K562 (cell line): ENCODE data around the gene HIGD1C. TPM values are rescaled to one million over a fixed set of nuclear protein-coding genes. Genes with fewer than 3 reads are reported as not detected.

Experiments
- ATF3 ChIP-seq, 2 experiments: fragments of 450-650 bp in 1 of 2; sonication (generic) in 1 of 2; formaldehyde crosslinking in 1 of 2; IDR thresholded peaks in 1 of 2; conservative IDR thresholded peaks in 1 of 2; 2 replicates each; pipeline versions ENCODE4 v1.6.1 to v1.8.1; 2016 to 2023; ENCODE audit warnings: mild to moderate bottlenecking in 2 of 2, moderate library complexity in 2 of 2, inconsistent platforms in 1 of 2, missing genetic modification reagents in 1 of 2
- CBX1 ChIP-seq: sonication (generic); IDR thresholded peaks from 2 replicates; pipeline ENCODE4 v1.6.1; 2016; ENCODE audit warnings: antibody characterized with exemption, low read depth, mild to moderate bottlenecking
- CEBPB ChIP-seq: fragments of 450-650 bp; IDR thresholded peaks from 2 replicates; pipeline ENCODE4 v1.6.1; 2016; ENCODE audit warnings: missing genetic modification characterization, missing compliant biosample characterization
- CEBPG ChIP-seq, 3 experiments: fragments of 200-800 bp in 1 of 3; sonication (Bioruptor generic) in 1 of 3; sonication (generic) in 1 of 3; formaldehyde crosslinking in 1 of 3; IDR thresholded peaks in 2 of 3; conservative IDR thresholded peaks in 1 of 3; 2 replicates each; pipeline versions ENCODE4 v1.6.1 to v1.8.0; 2016 to 2022; ENCODE audit warnings: missing compliant biosample characterization in 2 of 3, missing genetic modification characterization in 2 of 3, mild to moderate bottlenecking in 1 of 3, missing genetic modification reagents in 1 of 3
- HDAC8 ChIP-seq: fragments of 450-650 bp; IDR thresholded peaks from 2 replicates; pipeline ENCODE4 v1.6.1; 2016; ENCODE audit warnings: mild to moderate bottlenecking, missing genetic modification characterization, moderate library complexity, missing compliant biosample characterization
- MAZ ChIP-seq, 2 experiments: fragments of 450-650 bp in 1 of 2; sonication (generic) in 1 of 2; formaldehyde crosslinking; IDR thresholded peaks in 1 of 2; conservative IDR thresholded peaks in 1 of 2; 2 replicates each; pipeline versions ENCODE4 v1.4.0 to v1.5.0; 2020; ENCODE audit warnings: mild to moderate bottlenecking in 1 of 2, missing genetic modification reagents in 1 of 2
- MEIS2 ChIP-seq: fragments of 450-650 bp; IDR thresholded peaks from 2 replicates; pipeline ENCODE4 v1.6.1; 2014; ENCODE audit warnings: mild to moderate bottlenecking; ENCODE audit not compliant: partially characterized antibody
- MTA3 ChIP-seq: fragments of 450-650 bp; formaldehyde crosslinking; IDR thresholded peaks from 2 replicates; pipeline ENCODE4 v1.6.1; 2017; ENCODE audit warnings: mild to moderate bottlenecking, borderline replicate concordance
- NCOA2 ChIP-seq, 2 experiments: fragments of 450-650 bp; IDR thresholded peaks; 2 replicates each; pipeline ENCODE4 v1.6.1; 2018; ENCODE audit warnings: mild to moderate bottlenecking in 2 of 2, moderate library complexity in 1 of 2; ENCODE audit not compliant: partially characterized antibody in 2 of 2
- NFE2L1 ChIP-seq: fragments of 450-650 bp; IDR thresholded peaks from 2 replicates; pipeline ENCODE4 v1.6.1; 2016; ENCODE audit warnings: missing genetic modification characterization, low read depth, mild to moderate bottlenecking, missing compliant biosample characterization, moderate library complexity, borderline replicate concordance
- NR2C2 ChIP-seq, 2 experiments: fragments of 200-800 bp in 1 of 2; sonication (Bioruptor generic) in 1 of 2; sonication (generic) in 1 of 2; formaldehyde crosslinking in 1 of 2; IDR thresholded peaks; 2 replicates each; pipeline versions ENCODE4 v1.6.1 to v1.8.0; 2016 to 2022; ENCODE audit warnings: mild to moderate bottlenecking in 1 of 2, missing compliant biosample characterization in 1 of 2, missing genetic modification characterization in 1 of 2, missing genetic modification reagents in 1 of 2
- OTX1 ChIP-seq: fragments of 450-650 bp; formaldehyde crosslinking; IDR thresholded peaks from 2 replicates; pipeline ENCODE4 v1.4.0; 2022; ENCODE audit warnings: mild to moderate bottlenecking
- POLR2G ChIP-seq: fragments of 200-400 bp; formaldehyde crosslinking; IDR thresholded peaks from 2 replicates; pipeline ENCODE4 v1.6.1; 2017; ENCODE audit warnings: low read depth, mild to moderate bottlenecking, antibody characterized with exemption, low read length, moderate library complexity
- PYGO2 ChIP-seq: fragments of 450-650 bp; IDR thresholded peaks from 2 replicates; pipeline ENCODE4 v1.6.1; 2016; ENCODE audit warnings: mild to moderate bottlenecking, missing genetic modification characterization, moderate library complexity, missing compliant biosample characterization
- RAD21 ChIP-seq, 2 experiments: fragments of 250-450 bp in 1 of 2; fragments of 450-650 bp in 1 of 2; sonication (Bioruptor Pico) in 1 of 2; formaldehyde crosslinking in 1 of 2; IDR thresholded peaks in 1 of 2; conservative IDR thresholded peaks in 1 of 2; 2 replicates each; pipeline versions ENCODE4 v1.4.0 to v1.8.0; 2020 to 2022; ENCODE audit warnings: mild to moderate bottlenecking in 2 of 2, moderate library complexity in 1 of 2
- SREBF2 ChIP-seq: sonication (generic); formaldehyde crosslinking; IDR thresholded peaks from 2 replicates; pipeline ENCODE4 v1.4.0; 2020; ENCODE audit warnings: mild to moderate bottlenecking, missing genetic modification reagents
- ZNF586 ChIP-seq: fragments of 450-650 bp; formaldehyde crosslinking; conservative IDR thresholded peaks from 2 replicates; pipeline ENCODE4 v1.4.0; 2020; ENCODE audit warnings: mild to moderate bottlenecking, moderate library complexity
- ZNF830 ChIP-seq: fragments of 250-450 bp; sonication (Bioruptor Pico); IDR thresholded peaks from 2 replicates; pipeline ENCODE4 v1.5.0; 2021; ENCODE audit warnings: mild to moderate bottlenecking
- polyA plus RNA-seq, 8 experiments: library from polyadenylated mRNA; depleted of rRNA in 4 of 8; stranded (reverse) in 5 of 8; unstranded in 3 of 8; fragments of >200 nt; fragmentation: Nextera tagmentation in 2 of 8; fragmentation: Illumina TruSeq in 1 of 8; extraction: Ambion mirVana in 2 of 8; extraction: Trizol in 1 of 8; gene quantifications; 2 replicates each; pipeline versions ENCODE4 v1.2.1 to v1.2.3, GENCODE V29; 2011 to 2014; ENCODE audit warnings: inconsistent platforms in 1 of 8, missing spikeins in 1 of 8
- total RNA-seq, 7 experiments: library from RNA; depleted of rRNA in 6 of 7; stranded (reverse); fragments of >200 nt in 6 of 7; fragmentation: Illumina TruSeq in 2 of 7; extraction: Trizol in 2 of 7; gene quantifications; 2 replicates each; pipeline versions ENCODE4 v1.2.1 to v1.2.3, GENCODE V29; 2011 to 2021; ENCODE audit warnings: low replicate concordance in 1 of 7
- TF ChIP-seq, protein P1 (sequence below): sonication (generic); formaldehyde crosslinking; IDR thresholded peaks from 2 replicates; pipeline ENCODE4 v1.9.0; 2022; ENCODE audit warnings: mild to moderate bottlenecking, missing genetic modification reagents
- TF ChIP-seq, protein P2 (sequence below): sonication (generic); formaldehyde crosslinking; IDR thresholded peaks from 2 replicates; pipeline ENCODE4 v1.8.0; 2022; ENCODE audit warnings: mild to moderate bottlenecking, missing genetic modification reagents

Gene HIGD1C
- total and polyA plus RNA-seq, 9 of the 15 experiments (the other 6 are each of a cell fraction or from before 2014, with no cell fraction given): not detected

- TF ChIP-seq CBX1 (no peak), PYGO2 (no peak), NFE2L1 (tag) (no peak), CEBPG (CRISPR knock-in tag; IDR thresholded peaks at IDR 0.05) (0 out of 2 replicates have a peak, but pooled peaks have one; percentile 12), CEBPG (tag; conservative IDR thresholded peaks at IDR 0.05 in 1 of 2, IDR thresholded peaks at IDR 0.05 in 1 of 2) (peak; percentile 73 to 87), ATF3 (IDR thresholded peaks at IDR 0.05) (peak; percentile 19; the same call in 1 of the 2 replicates), ATF3 (CRISPR knock-in tag; conservative IDR thresholded peaks at IDR 0.05) (no peak), POLR2G (no peak), CEBPB (tag) (peak; percentile 92), NCOA2 (IDR thresholded peaks at IDR 0.05; ENCODE audit: partially characterized antibody in 2 of 2) (no peak), MAZ (CRISPR knock-in tag; conservative IDR thresholded peaks at IDR 0.05 in 1 of 2, IDR thresholded peaks at IDR 0.05 in 1 of 2) (no peak), MEIS2 (peak; percentile 39), RAD21 (CRISPR knock-in tag; conservative IDR thresholded peaks at IDR 0.05 in 1 of 2, IDR thresholded peaks at IDR 0.05 in 1 of 2) (0 out of 4 replicates have a peak, but pooled peaks of 1 of the 2 experiments have one; percentile 3), MTA3 (no peak), SREBF2 (CRISPR knock-in tag) (no peak), HDAC8 (tag) (no peak), ZNF586 (CRISPR knock-in tag) (no peak), OTX1 (CRISPR knock-in tag) (no peak), ZNF830 (CRISPR knock-in tag) (no peak), NR2C2 (CRISPR knock-in tag; IDR thresholded peaks at IDR 0.05) (no peak), NR2C2 (tag; IDR thresholded peaks at IDR 0.05) (no peak)
- TF ChIP-seq, protein P1, sequence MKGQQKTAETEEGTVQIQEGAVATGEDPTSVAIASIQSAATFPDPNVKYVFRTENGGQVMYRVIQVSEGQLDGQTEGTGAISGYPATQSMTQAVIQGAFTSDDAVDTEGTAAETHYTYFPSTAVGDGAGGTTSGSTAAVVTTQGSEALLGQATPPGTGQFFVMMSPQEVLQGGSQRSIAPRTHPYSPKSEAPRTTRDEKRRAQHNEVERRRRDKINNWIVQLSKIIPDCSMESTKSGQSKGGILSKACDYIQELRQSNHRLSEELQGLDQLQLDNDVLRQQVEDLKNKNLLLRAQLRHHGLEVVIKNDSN (CRISPR knock-in tag): no peak
- TF ChIP-seq, protein P2, sequence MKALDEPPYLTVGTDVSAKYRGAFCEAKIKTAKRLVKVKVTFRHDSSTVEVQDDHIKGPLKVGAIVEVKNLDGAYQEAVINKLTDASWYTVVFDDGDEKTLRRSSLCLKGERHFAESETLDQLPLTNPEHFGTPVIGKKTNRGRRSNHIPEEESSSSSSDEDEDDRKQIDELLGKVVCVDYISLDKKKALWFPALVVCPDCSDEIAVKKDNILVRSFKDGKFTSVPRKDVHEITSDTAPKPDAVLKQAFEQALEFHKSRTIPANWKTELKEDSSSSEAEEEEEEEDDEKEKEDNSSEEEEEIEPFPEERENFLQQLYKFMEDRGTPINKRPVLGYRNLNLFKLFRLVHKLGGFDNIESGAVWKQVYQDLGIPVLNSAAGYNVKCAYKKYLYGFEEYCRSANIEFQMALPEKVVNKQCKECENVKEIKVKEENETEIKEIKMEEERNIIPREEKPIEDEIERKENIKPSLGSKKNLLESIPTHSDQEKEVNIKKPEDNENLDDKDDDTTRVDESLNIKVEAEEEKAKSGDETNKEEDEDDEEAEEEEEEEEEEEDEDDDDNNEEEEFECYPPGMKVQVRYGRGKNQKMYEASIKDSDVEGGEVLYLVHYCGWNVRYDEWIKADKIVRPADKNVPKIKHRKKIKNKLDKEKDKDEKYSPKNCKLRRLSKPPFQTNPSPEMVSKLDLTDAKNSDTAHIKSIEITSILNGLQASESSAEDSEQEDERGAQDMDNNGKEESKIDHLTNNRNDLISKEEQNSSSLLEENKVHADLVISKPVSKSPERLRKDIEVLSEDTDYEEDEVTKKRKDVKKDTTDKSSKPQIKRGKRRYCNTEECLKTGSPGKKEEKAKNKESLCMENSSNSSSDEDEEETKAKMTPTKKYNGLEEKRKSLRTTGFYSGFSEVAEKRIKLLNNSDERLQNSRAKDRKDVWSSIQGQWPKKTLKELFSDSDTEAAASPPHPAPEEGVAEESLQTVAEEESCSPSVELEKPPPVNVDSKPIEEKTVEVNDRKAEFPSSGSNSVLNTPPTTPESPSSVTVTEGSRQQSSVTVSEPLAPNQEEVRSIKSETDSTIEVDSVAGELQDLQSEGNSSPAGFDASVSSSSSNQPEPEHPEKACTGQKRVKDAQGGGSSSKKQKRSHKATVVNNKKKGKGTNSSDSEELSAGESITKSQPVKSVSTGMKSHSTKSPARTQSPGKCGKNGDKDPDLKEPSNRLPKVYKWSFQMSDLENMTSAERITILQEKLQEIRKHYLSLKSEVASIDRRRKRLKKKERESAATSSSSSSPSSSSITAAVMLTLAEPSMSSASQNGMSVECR (CRISPR knock-in tag): no peak
Measured at GRCh38 chr12:50932787-50933280, 19.5 kb upstream of the HIGD1C start (continued).
